Measurements from ENCODE around the gene NTN5. TPM values are rescaled to one million over a fixed set of nuclear protein-coding genes. Genes with fewer than 3 reads are reported as not detected.

The NTN5 gene
- total and polyA plus RNA-seq, 10 of the 15 experiments (the other 5 are each of a cell fraction or from before 2014, with no cell fraction given) = 0.07 to 0.22 TPM; not detected in 8

DNA sequence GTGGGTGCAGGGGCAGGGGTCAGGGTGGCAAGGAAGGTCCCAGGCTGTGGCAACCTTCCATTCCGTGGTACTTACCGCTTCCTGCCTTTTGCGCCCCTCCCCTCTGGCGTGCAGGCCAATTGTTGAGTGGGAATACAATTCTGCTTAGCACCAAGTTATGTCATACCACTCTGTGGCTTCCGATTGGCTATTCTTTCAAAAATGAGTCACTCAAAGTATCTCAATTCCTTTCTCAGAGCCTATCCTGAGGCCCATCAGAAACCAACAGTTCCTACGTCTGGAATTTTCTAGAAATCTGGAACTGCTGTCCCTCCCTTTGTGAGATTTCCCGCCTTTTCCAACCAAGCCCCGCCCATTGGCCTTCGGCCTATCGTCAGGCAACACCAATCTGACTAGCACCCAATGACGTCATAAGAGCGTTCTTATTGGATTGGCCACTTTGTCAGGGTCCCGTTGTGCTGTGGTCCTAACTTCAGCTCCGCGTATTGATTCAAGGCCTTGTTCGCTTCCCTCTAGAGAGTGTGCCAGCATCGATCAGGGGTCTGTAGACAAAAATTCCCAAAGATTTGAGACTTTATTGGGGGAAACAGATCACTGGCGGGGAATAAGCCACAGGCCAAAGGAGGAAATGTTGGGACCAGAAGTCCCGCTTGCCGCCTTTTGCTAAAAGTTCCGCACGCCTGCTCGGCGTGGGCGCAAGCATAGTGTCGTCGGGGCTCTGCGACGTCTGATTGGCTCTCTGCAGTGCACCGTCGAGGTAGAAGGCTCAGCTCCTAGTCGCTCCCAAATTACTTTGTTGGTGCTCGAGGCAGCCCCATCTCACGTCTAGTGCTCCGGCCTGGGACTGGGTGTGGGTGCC lies 11.7 kb downstream of the NTN5 start (continued):
- TF ChIP-seq, protein P1, sequence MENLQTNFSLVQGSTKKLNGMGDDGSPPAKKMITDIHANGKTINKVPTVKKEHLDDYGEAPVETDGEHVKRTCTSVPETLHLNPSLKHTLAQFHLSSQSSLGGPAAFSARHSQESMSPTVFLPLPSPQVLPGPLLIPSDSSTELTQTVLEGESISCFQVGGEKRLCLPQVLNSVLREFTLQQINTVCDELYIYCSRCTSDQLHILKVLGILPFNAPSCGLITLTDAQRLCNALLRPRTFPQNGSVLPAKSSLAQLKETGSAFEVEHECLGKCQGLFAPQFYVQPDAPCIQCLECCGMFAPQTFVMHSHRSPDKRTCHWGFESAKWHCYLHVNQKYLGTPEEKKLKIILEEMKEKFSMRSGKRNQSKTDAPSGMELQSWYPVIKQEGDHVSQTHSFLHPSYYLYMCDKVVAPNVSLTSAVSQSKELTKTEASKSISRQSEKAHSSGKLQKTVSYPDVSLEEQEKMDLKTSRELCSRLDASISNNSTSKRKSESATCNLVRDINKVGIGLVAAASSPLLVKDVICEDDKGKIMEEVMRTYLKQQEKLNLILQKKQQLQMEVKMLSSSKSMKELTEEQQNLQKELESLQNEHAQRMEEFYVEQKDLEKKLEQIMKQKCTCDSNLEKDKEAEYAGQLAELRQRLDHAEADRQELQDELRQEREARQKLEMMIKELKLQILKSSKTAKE (IDR thresholded peaks at IDR 0.05; ENCODE audit: low read depth, poor library complexity, severe bottlenecking) = peak; percentile 18
- no peak for TF ChIP-seq NR2C2 (IDR thresholded peaks at IDR 0.05; ENCODE audit: borderline replicate concordance, control insufficient read depth, insufficient read length, low read depth)
- TF ChIP-seq BRCA1 (IDR thresholded peaks at IDR 0.05; ENCODE audit: low read depth, low read length) = peak; percentile 40; the same call in 1 of the 2 replicates
- peak in 1 of 2 experiments; percentile 59; a peak in 1 of 4 replicates for TF ChIP-seq CEBPB (IDR thresholded peaks at IDR 0.05; ENCODE audit: borderline replicate concordance in 1 of 2, low read depth in 2 of 2, low read length in 2 of 2)
- no peak for TF ChIP-seq STAT1 (conservative IDR thresholded peaks at IDR 0.05)

DNA sequence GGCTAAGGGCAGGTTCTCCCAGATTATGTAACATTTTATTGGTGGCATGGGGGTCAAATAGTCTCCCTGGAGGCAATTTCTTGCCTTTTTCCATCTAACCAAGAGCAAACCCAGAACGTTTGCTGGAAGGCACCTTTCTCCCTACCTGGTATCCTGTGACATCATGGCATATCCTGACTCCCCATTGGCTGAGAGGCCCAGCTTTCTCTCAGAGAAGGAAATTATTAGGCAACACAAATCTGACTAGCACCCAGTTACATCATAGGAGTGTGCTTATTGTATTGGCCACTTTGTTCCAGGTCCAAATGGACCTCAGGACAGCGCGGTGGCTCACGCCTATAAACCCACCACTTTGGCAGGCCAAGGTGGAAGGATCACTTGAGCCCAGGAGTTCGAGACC lies 13.0 kb downstream of the NTN5 start:
- H3K79me2 ChIP-seq (ENCODE audit: control insufficient read depth, insufficient read depth, low read length) = no peaks in the 10 kb centered on the region
- H3K4me3 ChIP-seq = no peak overlapping the region
- 51% methylated on average over 5 of the region's 5 CpGs for WGBS (ENCODE audit: insufficient coverage, insufficient replicate concordance, low lambda C conversion rate, missing lambda C conversion rate)
- ChIA-PET RAD21 (ENCODE audit: unreplicated experiment) (no interaction called here), CTCF (interaction anchor here (0.6 kb wide), 1 partner anchor 18 kb away, joined by 4 read pairs; no protein-coding TSS in a partner anchor), SMC1A (ENCODE audit: uncharacterized antibody, unreplicated experiment) (no interaction called here), POLR2A (interaction anchor here (0.6 to 0.9 kb wide), 2 partner anchors 11 to 15 kb away, joined by 3 to 6 read pairs; no protein-coding TSS in a partner anchor)
- intact Hi-C loops (cut with micrococcal nuclease; ENCODE audit: unreplicated experiment) = loop anchor here (5.0 kb wide), 1 partner anchor 123 kb away; no protein-coding TSS in a partner anchor
- in situ Hi-C loops (cut with MboI) = no loop called here
- peak; percentile 57 for FAIRE-seq
- H4K20me1 ChIP-seq (ENCODE audit: control insufficient read depth, insufficient read depth) = no peaks in the 10 kb centered on the region
- no peaks in the 10 kb centered on the region; the same call in 2 of the 3 replicates for H3K9me3 ChIP-seq (replicated peaks; ENCODE audit: control insufficient read depth, insufficient read depth, low read length)
- no peak overlapping the region for H2AFZ ChIP-seq (ENCODE audit: control insufficient read depth, low read depth, low read length)
- H3K4me2 ChIP-seq (ENCODE audit: control insufficient read depth, insufficient read depth) = no peak overlapping the region
- peaks cover 9% of the 10 kb centered on the region for H3K4me1 ChIP-seq (ENCODE audit: control insufficient read depth, insufficient read depth, low read length)
- no TSS peak for BruUV-seq (replicated peaks)
- no peak overlapping the region for H3K27ac ChIP-seq (ENCODE audit: control insufficient read depth, insufficient read depth)
- no peak for DNase-seq (ENCODE audit: low read depth, low spot score)
- no peaks in the 10 kb centered on the region for H3K36me3 ChIP-seq (ENCODE audit: control insufficient read depth in 2 of 2, insufficient read depth in 2 of 2, low read length in 1 of 2)
- no peak overlapping the region for H3K9ac ChIP-seq (ENCODE audit: control insufficient read depth, insufficient read depth, low read length)
- no peaks in the 10 kb centered on the region for H3K27me3 ChIP-seq (replicated peaks in 1 of 2; ENCODE audit: control insufficient read depth in 2 of 2, insufficient read depth in 2 of 2, low read length in 1 of 2)
- peak; percentile 45 for ATAC-seq
- TF ChIP-seq FOXM1 (IDR thresholded peaks at IDR 0.05; ENCODE audit: low read depth, low read length) (no peak), ATF7 (IDR thresholded peaks at IDR 0.05; ENCODE audit: low read depth) (no peak), ESRRA (IDR thresholded peaks at IDR 0.05; ENCODE audit: low read length) (no peak), RFX5 (IDR thresholded peaks at IDR 0.05; ENCODE audit: low read depth, low read length) (peak; percentile 94), CREM (IDR thresholded peaks at IDR 0.05; ENCODE audit: low read depth) (peak; percentile 68), CHD1 (IDR thresholded peaks at IDR 0.05; ENCODE audit: low read depth, low read length) (no peak), SMARCA5 (IDR thresholded peaks at IDR 0.05) (no peak), CREB1 (IDR thresholded peaks at IDR 0.05; ENCODE audit: low read depth) (peak; percentile 89), KLF5 (IDR thresholded peaks at IDR 0.05; ENCODE audit: partially characterized antibody) (no peak), CBX5 (IDR thresholded peaks at IDR 0.05; ENCODE audit: low read depth) (no peak), NFXL1 (IDR thresholded peaks at IDR 0.05; ENCODE audit: borderline replicate concordance) (no peak), RELA (IDR thresholded peaks at IDR 0.05; ENCODE audit: borderline replicate concordance, partially characterized antibody) (no peak)

Data from GM12878 (cell line).